Endothelial cell (in vitro differentiated cells): Measurements from ENCODE around the gene FCRL5. TPM values are rescaled to one million over a fixed set of nuclear protein-coding genes. Genes with fewer than 3 reads are reported as not detected.
"Not testable (repeated sequence)": the region's sequence is repeated elsewhere in the genome, so short reads cannot be mapped to it uniquely, and the experiment has no call there.

Source experiments
- DNase-seq: peaks from one replicate; pipeline ENCODE4 v3.0.0; 2021; ENCODE audit warnings: low spot score
- H3K27ac Mint-ChIP-seq: one replicate; pipeline ENCODE4 v1.8.0; 2021; ENCODE audit warnings: mixed read lengths, inconsistent platforms; ENCODE audit not compliant: unreplicated experiment
- H3K27me3 Mint-ChIP-seq: one replicate; pipeline ENCODE4 v1.8.0; 2021; ENCODE audit warnings: mild to moderate bottlenecking, moderate library complexity, mixed read lengths, inconsistent platforms; ENCODE audit not compliant: unreplicated experiment
- H3K36me3 Mint-ChIP-seq: one replicate; pipeline ENCODE4 v1.8.0; 2021; ENCODE audit warnings: mild to moderate bottlenecking, low read depth, mixed read lengths, inconsistent platforms; ENCODE audit not compliant: unreplicated experiment
- H3K4me1 Mint-ChIP-seq: one replicate; pipeline ENCODE4 v1.8.0; 2021; ENCODE audit warnings: mild to moderate bottlenecking, mixed read lengths, inconsistent platforms; ENCODE audit not compliant: unreplicated experiment
- H3K4me3 Mint-ChIP-seq: one replicate; pipeline ENCODE4 v1.8.0; 2021; ENCODE audit warnings: mild to moderate bottlenecking, mixed read lengths, inconsistent platforms; ENCODE audit not compliant: unreplicated experiment
- H3K9me3 Mint-ChIP-seq: one replicate; pipeline ENCODE4 v1.8.0; 2021; ENCODE audit warnings: mixed read lengths, inconsistent platforms; ENCODE audit not compliant: unreplicated experiment
- total RNA-seq: library from RNA; stranded (reverse); fragmentation: NEBNext Ultra II Directional; extraction: Animal tissue kit (Norgen Biotek cat#: 25700); gene quantifications from one replicate; pipeline ENCODE4 v1.2.1, GENCODE V29; 2021; ENCODE audit not compliant: unreplicated experiment
- TF ChIP-seq, protein P1 (sequence below): fragments of 200-600 bp; sonication (generic); IDR thresholded peaks from one replicate; pipeline ENCODE4 v1.5.0; 2021; ENCODE audit warnings: antibody characterized with exemption; ENCODE audit not compliant: unreplicated experiment

FCRL5 gene
- total RNA-seq, 1 donor from 2014 or later: not detected

DNA sequence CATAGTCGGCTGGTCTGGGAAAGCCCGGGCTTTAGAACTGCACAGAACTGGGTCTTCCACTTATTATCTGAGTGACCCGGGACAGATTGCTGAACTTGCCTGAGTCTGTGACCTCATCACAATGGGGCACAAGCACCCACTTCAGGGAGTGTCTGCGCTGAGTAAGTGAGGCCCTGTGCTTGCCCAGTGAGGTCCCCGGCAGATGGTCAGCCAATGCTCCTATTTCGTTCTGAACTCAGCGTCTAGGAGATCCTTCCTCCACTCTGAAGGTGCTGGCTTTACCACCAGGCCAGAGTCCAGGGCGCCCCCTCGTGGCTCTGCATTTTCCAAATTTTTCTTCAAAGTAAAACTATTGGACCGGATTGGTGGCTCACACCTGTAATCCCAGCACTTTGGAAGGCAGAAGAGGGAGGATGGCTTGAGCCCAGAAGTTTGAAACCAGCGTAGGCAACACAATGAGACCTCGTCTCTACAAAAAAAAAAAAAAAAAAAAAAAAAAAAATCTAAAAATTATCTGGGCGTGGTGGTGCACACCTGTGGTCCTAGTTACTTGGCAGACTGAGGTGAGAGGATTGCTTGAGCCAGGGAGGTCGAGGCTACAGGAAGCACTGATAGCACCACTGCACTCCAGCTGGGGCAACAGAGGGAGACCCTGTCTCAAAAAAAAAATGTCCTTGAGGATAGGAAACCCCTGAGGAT, 61.7 kb downstream of the FCRL5 start:
- H3K27ac Mint-ChIP-seq: no peak overlapping the region
- peak; percentile 90 for DNase-seq
- TF ChIP-seq, protein P1, sequence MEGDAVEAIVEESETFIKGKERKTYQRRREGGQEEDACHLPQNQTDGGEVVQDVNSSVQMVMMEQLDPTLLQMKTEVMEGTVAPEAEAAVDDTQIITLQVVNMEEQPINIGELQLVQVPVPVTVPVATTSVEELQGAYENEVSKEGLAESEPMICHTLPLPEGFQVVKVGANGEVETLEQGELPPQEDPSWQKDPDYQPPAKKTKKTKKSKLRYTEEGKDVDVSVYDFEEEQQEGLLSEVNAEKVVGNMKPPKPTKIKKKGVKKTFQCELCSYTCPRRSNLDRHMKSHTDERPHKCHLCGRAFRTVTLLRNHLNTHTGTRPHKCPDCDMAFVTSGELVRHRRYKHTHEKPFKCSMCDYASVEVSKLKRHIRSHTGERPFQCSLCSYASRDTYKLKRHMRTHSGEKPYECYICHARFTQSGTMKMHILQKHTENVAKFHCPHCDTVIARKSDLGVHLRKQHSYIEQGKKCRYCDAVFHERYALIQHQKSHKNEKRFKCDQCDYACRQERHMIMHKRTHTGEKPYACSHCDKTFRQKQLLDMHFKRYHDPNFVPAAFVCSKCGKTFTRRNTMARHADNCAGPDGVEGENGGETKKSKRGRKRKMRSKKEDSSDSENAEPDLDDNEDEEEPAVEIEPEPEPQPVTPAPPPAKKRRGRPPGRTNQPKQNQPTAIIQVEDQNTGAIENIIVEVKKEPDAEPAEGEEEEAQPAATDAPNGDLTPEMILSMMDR: peak; percentile 81
- no peaks in the 10 kb centered on the region for H3K36me3 Mint-ChIP-seq
- peaks cover 4% of the 10 kb centered on the region for H3K27me3 Mint-ChIP-seq
- H3K4me3 Mint-ChIP-seq: no peak overlapping the region
- no peaks in the 10 kb centered on the region for H3K9me3 Mint-ChIP-seq
- peaks cover 2% of the 10 kb centered on the region for H3K4me1 Mint-ChIP-seq

DNA sequence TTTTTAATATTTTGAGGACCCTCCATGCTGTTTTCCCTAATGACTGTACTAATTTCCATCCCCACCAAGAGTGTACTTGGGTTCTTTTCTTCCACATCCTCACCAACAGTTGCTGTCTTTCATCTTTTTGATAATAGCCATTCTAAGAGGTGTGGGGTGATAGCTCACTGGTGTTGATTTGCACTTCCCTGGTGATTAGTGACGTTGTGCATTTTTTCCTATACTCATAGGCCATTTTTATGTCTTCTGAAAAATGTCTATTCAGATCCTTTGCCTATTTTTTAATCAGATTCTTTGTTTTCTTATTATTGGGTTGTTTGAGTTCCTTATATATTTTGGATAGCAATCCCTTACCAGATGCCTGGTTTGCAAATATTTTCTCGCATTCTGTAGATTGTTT, 64.2 kb downstream of the FCRL5 start:
- TF ChIP-seq, protein P1: no peak

GRCh38 chr1:157487504-157487903, 64.8 kb downstream of the FCRL5 start:
- Mint-ChIP-seq H3K4me3 (no peak overlapping the region), H3K9me3 (no peaks in the 10 kb centered on the region), H3K27ac (no peak overlapping the region), H3K36me3 (no peaks in the 10 kb centered on the region), H3K4me1 (peaks cover 2% of the 10 kb centered on the region), H3K27me3 (peaks cover 3% of the 10 kb centered on the region)
- TF ChIP-seq, protein P1: no peak
- DNase-seq: no peak

More for the DNA sequence above, 64.2 kb downstream of the FCRL5 start:
- DNase-seq: no peak
- Mint-ChIP-seq H3K27me3 (peaks cover 4% of the 10 kb centered on the region), H3K27ac (no peak overlapping the region), H3K9me3 (no peaks in the 10 kb centered on the region), H3K4me3 (no peak overlapping the region), H3K36me3 (no peaks in the 10 kb centered on the region), H3K4me1 (peaks cover 2% of the 10 kb centered on the region)

DNA sequence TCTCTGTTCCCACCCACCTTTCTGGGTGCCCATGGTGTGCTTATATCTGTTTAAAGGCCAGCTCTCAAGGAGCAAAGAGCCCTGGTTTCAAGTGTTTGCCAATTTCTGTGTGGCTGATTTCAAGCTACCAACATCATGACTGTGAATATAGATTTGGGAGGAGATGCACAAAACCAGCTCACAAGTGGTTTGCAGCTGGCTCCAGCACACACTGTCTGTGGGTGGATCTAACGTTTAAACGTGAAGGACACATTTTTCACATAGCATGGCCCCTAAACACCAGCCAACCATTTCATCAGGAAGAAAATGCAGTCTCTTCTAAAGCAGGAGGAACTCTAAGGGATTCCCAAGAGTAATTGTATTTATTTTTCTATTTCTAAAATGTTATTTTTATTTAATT, 65.2 kb downstream of the FCRL5 start:
- TF ChIP-seq, protein P1: no peak
- Mint-ChIP-seq H3K9me3 (no peaks in the 10 kb centered on the region), H3K4me1 (peaks cover 2% of the 10 kb centered on the region), H3K27ac (no peak overlapping the region), H3K4me3 (no peak overlapping the region), H3K36me3 (no peaks in the 10 kb centered on the region), H3K27me3 (peaks cover 1% of the 10 kb centered on the region)
- no peak for DNase-seq

- H3K27me3 Mint-ChIP-seq, DNase-seq, H3K36me3 Mint-ChIP-seq, H3K9me3 Mint-ChIP-seq, H3K27ac Mint-ChIP-seq, H3K4me3 Mint-ChIP-seq, H3K4me1 Mint-ChIP-seq: not testable (repeated sequence)
These were observed 65.9 kb downstream of the FCRL5 start for GRCh38 chr1:157486400-157486799.
